BJ (cell line): ENCODE data around the gene SORBS1. TPM values are rescaled to one million over a fixed set of nuclear protein-coding genes. Genes with fewer than 3 reads are reported as not detected.
A peak's percentile ranks its signal among the peaks of the same experiment; 100 is the strongest.

Experiments
- CTCF ChIA-PET: fragments of 350-600 bp; formaldehyde crosslinking; extraction: SDS; loops from one replicate; lab custom pipeline; 2021; ENCODE audit warnings: antibody characterized with exemption, inconsistent platforms; lab: Yijun Ruan, JAX
- POLR2A ChIA-PET: fragments of 300-600 bp; sonication (Branson Sonifier 250); formaldehyde crosslinking; extraction: SDS; loops from one replicate; lab custom pipeline; 2021; ENCODE audit warnings: antibody characterized with exemption; lab: Charles Lee
- DNase-seq: peaks from one replicate; pipeline ENCODE4 v3.0.0-alpha.2; 2011; ENCODE audit warnings: low read depth
- H3K27me3 ChIP-seq: 2 replicates; pipeline ENCODE4 v1.6.0; 2011; ENCODE audit warnings: low read length; ENCODE audit not compliant: control insufficient read depth, insufficient read depth
- H3K36me3 ChIP-seq: 2 replicates; pipeline ENCODE4 v1.5.1; 2011; ENCODE audit warnings: low read length; ENCODE audit not compliant: control insufficient read depth, insufficient read depth
- H3K4me3 ChIP-seq: 2 replicates; pipeline ENCODE4 v1.5.1; 2011; ENCODE audit warnings: low read depth, mild to moderate bottlenecking, control low read depth, low read length
- polyA plus RNA-seq: library from polyadenylated mRNA; depleted of rRNA; stranded (reverse); fragments of >200 nt; gene quantifications from 2 replicates; pipeline ENCODE4 v1.2.3, GENCODE V29; 2011
- TF ChIP-seq, protein P1 (sequence below): IDR thresholded peaks from 2 replicates; pipeline ENCODE4 v1.5.1; 2011; ENCODE audit warnings: low read depth, mild to moderate bottlenecking, control low read depth, inconsistent platforms, low read length, moderate library complexity; ENCODE audit not compliant: insufficient read depth

SORBS1 gene
- polyA plus RNA-seq, 1 experiment, result 1.8 TPM

- POLR2A ChIA-PET, result no interaction called here
- peaks cover 6% of the 10 kb centered on the region for H3K36me3 ChIP-seq
These were observed 293.9 kb downstream of the SORBS1 start for GRCh38 chr10:95267251-95267650.

GRCh38 chr10:95266674-95267095, 294.5 kb downstream of the SORBS1 start:
- Histone ChIP-seq H3K27me3 (no peaks in the 10 kb centered on the region), H3K36me3 (peaks cover 8% of the 10 kb centered on the region), H3K4me3 (no peak overlapping the region)
- DNase-seq, result peak; percentile 91
- TF ChIP-seq, protein P1, sequence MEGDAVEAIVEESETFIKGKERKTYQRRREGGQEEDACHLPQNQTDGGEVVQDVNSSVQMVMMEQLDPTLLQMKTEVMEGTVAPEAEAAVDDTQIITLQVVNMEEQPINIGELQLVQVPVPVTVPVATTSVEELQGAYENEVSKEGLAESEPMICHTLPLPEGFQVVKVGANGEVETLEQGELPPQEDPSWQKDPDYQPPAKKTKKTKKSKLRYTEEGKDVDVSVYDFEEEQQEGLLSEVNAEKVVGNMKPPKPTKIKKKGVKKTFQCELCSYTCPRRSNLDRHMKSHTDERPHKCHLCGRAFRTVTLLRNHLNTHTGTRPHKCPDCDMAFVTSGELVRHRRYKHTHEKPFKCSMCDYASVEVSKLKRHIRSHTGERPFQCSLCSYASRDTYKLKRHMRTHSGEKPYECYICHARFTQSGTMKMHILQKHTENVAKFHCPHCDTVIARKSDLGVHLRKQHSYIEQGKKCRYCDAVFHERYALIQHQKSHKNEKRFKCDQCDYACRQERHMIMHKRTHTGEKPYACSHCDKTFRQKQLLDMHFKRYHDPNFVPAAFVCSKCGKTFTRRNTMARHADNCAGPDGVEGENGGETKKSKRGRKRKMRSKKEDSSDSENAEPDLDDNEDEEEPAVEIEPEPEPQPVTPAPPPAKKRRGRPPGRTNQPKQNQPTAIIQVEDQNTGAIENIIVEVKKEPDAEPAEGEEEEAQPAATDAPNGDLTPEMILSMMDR, result no peak
- CTCF ChIA-PET, result interaction anchor here (1.1 kb wide), 1 partner anchor 20 kb away, joined by 3 read pairs; no protein-coding TSS in a partner anchor
- POLR2A ChIA-PET, result no interaction called here

More at GRCh38 chr10:95267251-95267650, 293.9 kb downstream of the SORBS1 start:
- CTCF ChIA-PET, result interaction anchor here (1.1 kb wide), 1 partner anchor 20 kb away, joined by 3 read pairs; no protein-coding TSS in a partner anchor
- no peak overlapping the region for H3K4me3 ChIP-seq
- DNase-seq, result no peak
- H3K27me3 ChIP-seq, result no peaks in the 10 kb centered on the region
- TF ChIP-seq, protein P1, result no peak

DNA sequence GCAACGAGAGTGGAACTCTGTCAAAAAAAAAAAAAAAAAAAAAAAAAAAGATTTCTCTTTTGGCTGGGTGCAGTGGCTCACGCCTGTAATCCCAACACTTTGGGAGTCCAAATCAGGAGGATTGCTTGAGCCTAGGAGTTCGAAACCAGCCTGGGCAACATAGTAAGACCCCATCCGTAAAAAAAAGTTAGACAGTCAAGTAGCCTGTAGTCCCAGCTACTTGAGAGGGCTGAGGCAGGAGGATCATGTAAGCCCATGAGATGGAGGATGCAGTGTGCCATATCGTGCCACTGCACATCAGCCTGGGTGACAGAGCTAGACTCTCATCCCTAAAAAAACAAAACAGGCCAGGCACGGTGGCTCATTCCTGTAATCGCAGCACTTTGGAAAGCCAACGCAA, 295.6 kb downstream of the SORBS1 start:
- TF ChIP-seq, protein P1, result no peak
- H3K36me3 ChIP-seq, result peaks cover 7% of the 10 kb centered on the region
- no peaks in the 10 kb centered on the region for H3K27me3 ChIP-seq
- POLR2A ChIA-PET, result no interaction called here
- CTCF ChIA-PET, result interaction anchor here (1.6 kb wide), 1 partner anchor 56 kb away, joined by 4 read pairs; no protein-coding TSS in a partner anchor
- H3K4me3 ChIP-seq, result no peak overlapping the region
- no peak for DNase-seq

GRCh38 chr10:95264227-95265051, 296.7 kb downstream of the SORBS1 start:
- Histone ChIP-seq H3K36me3 (peaks cover 7% of the 10 kb centered on the region), H3K27me3 (no peaks in the 10 kb centered on the region)
- CTCF ChIA-PET, result interaction anchor here (0.8 to 1.6 kb wide), 4 partner anchors 21 to 99 kb away, joined by 3 to 5 read pairs (median 4); no protein-coding TSS in a partner anchor

GRCh38 chr10:95263864-95264226, 297.3 kb downstream of the SORBS1 start:
- Histone ChIP-seq H3K36me3 (peaks cover 8% of the 10 kb centered on the region), H3K4me3 (no peak overlapping the region), H3K27me3 (no peaks in the 10 kb centered on the region)
- TF ChIP-seq, protein P1, result no peak
- POLR2A ChIA-PET, result no interaction called here
- DNase-seq, result no peak
- CTCF ChIA-PET, result interaction anchor here (0.8 to 1.4 kb wide), 2 partner anchors 85 to 99 kb away, joined by 3 read pairs; no protein-coding TSS in a partner anchor

More at GRCh38 chr10:95264227-95265051, 296.7 kb downstream of the SORBS1 start:
- no peak for DNase-seq
- TF ChIP-seq, protein P1, result no peak
- POLR2A ChIA-PET, result no interaction called here
- H3K4me3 ChIP-seq, result no peak overlapping the region
